ENCODE data around the gene RAD21L1. TPM values are rescaled to one million over a fixed set of nuclear protein-coding genes. Genes with fewer than 3 reads are reported as not detected.

The RAD21L1 gene
- total and polyA plus RNA-seq, 2 donors (not counting 3 experiments of a cell fraction or from before 2014, with no cell fraction given) = 0.06 TPM; not detected in 1

DNA sequence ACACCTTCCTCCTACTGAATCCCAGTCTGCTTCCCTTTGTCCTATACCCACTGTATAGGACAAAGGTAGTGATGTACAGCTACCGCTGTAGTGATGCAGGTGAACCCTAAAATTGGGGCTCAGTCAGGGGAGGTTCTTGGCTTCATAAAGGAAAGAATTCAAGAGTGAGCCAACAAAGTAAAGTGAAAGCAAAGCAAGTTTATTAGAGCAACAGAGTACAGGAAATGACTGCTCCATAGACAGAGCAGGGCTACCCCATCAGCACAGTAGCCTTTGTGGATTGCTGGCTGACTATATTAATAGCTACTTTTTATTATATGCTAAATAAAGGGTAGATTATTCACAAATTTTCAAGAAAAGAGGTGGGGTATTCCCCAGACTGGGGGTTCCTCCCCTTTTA, 25.9 kb upstream of the RAD21L1 start:
- Histone ChIP-seq H3K79me2 (ENCODE audit: control insufficient read depth, insufficient read depth, low read length) (no peaks in the 10 kb centered on the region), H3K9me3 (replicated peaks; ENCODE audit: control insufficient read depth, insufficient read depth, low read length) (no peaks in the 10 kb centered on the region), H3K27ac (ENCODE audit: insufficient read depth, low read depth, low read length) (no peak overlapping the region), H3K4me2 (ENCODE audit: insufficient read depth, low read length) (no peak overlapping the region), H3K4me3 (replicated peaks in 1 of 3; ENCODE audit: insufficient read depth in 1 of 3, low read depth in 1 of 3, low read length in 3 of 3) (no peak overlapping the region), H4K20me1 (replicated peaks; ENCODE audit: control insufficient read depth, extremely low read depth, insufficient read depth, low read length) (no peaks in the 10 kb centered on the region), H3K9me1 (replicated peaks; ENCODE audit: control insufficient read depth, extremely low read depth, insufficient read depth, low read length) (no peaks in the 10 kb centered on the region), H3K4me1 (ENCODE audit: control insufficient read depth, extremely low read depth, insufficient read depth, low read length) (no peaks in the 10 kb centered on the region), H3K36me3 (ENCODE audit: control insufficient read depth in 2 of 2, extremely low read depth in 1 of 2, insufficient read depth in 2 of 2, low read length in 2 of 2) (no peaks in the 10 kb centered on the region), H3K9ac (replicated peaks; ENCODE audit: extremely low read depth, insufficient read depth, low read length) (no peak overlapping the region), H2AFZ (ENCODE audit: low read depth, low read length) (peak overlapping the region; percentile 70), H3K27me3 (ENCODE audit: control insufficient read depth in 2 of 2, insufficient read depth in 2 of 2, low read length in 2 of 2) (peaks cover 10% of the 10 kb centered on the region in 2 experiments)
- ChIA-PET POLR2A (no interaction called here), CTCF (interaction anchor here (1.0 to 2.2 kb wide), 5 partner anchors 13 to 304 kb away, joined by 3 to 7 read pairs (median 5); partner anchors contain the start of gene TMEM74B)
- dilution Hi-C loops (cut with MboI; ENCODE audit: extremely low pct_ligation_motif_present, low sequenced_read_pairs) (no loop called here), intact Hi-C loops (cut with micrococcal nuclease) (no loop called here)
- BruUV-seq (replicated peaks) = no TSS peak
- peak; percentile 67 for FAIRE-seq
- DNase-seq (ENCODE audit: low read depth, low spot score) = peak; percentile 24
- TF ChIP-seq POLR2A (IDR thresholded peaks at IDR 0.05; ENCODE audit: low read depth, low read length) = no peak
- TF ChIP-seq MYC (IDR thresholded peaks at IDR 0.05; ENCODE audit: low read depth, low read length) = no peak
- no peak for TF ChIP-seq JUN (IDR thresholded peaks at IDR 0.05; ENCODE audit: borderline replicate concordance, insufficient read depth, insufficient read length, low read depth)
- TF ChIP-seq FOS (IDR thresholded peaks at IDR 0.05; ENCODE audit: borderline replicate concordance, insufficient read depth, low read length) = no peak
- no peak for TF ChIP-seq GATA2 (IDR thresholded peaks at IDR 0.05; ENCODE audit: insufficient read depth, insufficient read length, low read depth, low read length)
- TF ChIP-seq, protein P1, sequence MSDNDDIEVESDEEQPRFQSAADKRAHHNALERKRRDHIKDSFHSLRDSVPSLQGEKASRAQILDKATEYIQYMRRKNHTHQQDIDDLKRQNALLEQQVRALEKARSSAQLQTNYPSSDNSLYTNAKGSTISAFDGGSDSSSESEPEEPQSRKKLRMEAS (IDR thresholded peaks at IDR 0.05; ENCODE audit: insufficient read depth, insufficient read length) = no peak
- TF ChIP-seq POLR2AphosphoS5 (IDR thresholded peaks at IDR 0.05; ENCODE audit: insufficient read depth, low read depth, low read length) = no peak
- TF ChIP-seq, protein P2, sequence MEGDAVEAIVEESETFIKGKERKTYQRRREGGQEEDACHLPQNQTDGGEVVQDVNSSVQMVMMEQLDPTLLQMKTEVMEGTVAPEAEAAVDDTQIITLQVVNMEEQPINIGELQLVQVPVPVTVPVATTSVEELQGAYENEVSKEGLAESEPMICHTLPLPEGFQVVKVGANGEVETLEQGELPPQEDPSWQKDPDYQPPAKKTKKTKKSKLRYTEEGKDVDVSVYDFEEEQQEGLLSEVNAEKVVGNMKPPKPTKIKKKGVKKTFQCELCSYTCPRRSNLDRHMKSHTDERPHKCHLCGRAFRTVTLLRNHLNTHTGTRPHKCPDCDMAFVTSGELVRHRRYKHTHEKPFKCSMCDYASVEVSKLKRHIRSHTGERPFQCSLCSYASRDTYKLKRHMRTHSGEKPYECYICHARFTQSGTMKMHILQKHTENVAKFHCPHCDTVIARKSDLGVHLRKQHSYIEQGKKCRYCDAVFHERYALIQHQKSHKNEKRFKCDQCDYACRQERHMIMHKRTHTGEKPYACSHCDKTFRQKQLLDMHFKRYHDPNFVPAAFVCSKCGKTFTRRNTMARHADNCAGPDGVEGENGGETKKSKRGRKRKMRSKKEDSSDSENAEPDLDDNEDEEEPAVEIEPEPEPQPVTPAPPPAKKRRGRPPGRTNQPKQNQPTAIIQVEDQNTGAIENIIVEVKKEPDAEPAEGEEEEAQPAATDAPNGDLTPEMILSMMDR (IDR thresholded peaks at IDR 0.05; ENCODE audit: extremely low read depth in 1 of 2, insufficient read depth in 1 of 2, low read depth in 1 of 2, low read length in 2 of 2) = no peak
- TF ChIP-seq EZH2 (IDR thresholded peaks at IDR 0.05; ENCODE audit: borderline replicate concordance, low read depth, low read length, severe bottlenecking) = no peak
